AG09309 (cell line): ENCODE measurements around the gene FLOT2.

Experiments
- DNase-seq: peaks from one replicate; pipeline ENCODE4 v3.0.0-alpha.2; 2010; ENCODE audit warnings: low read depth
- H3K4me3 ChIP-seq: 2 replicates; pipeline ENCODE4 v1.5.1; 2011; ENCODE audit warnings: mild to moderate bottlenecking, low read depth, low read length, moderate library complexity; ENCODE audit not compliant: control insufficient read depth
- CTCF ChIP-seq: IDR thresholded peaks from 2 replicates; pipeline ENCODE4 v1.5.1; 2011; ENCODE audit warnings: mild to moderate bottlenecking, low read depth, low read length, inconsistent platforms; ENCODE audit not compliant: insufficient read depth, control insufficient read depth; ENCODE audit errors: missing control alignments

FLOT2 gene

GRCh38 chr17:28901866-28902818 is 4.6 kb upstream of the FLOT2 start:
- no peak for TF ChIP-seq CTCF
- peak overlapping the region; percentile 42 for H3K4me3 ChIP-seq
- no peak for DNase-seq

GRCh38 chr17:28900986-28901726 is 3.6 kb upstream of the FLOT2 start:
- TF ChIP-seq CTCF, result no peak
- no peak for DNase-seq
- H3K4me3 ChIP-seq, result no peak overlapping the region

- DNase-seq, result no peak
- no peak overlapping the region for H3K4me3 ChIP-seq
- no peak for TF ChIP-seq CTCF
These were observed 1.8 kb upstream of the FLOT2 start for GRCh38 chr17:28899212-28899815.

- no peak for DNase-seq
- no peak for TF ChIP-seq CTCF
- no peak overlapping the region for H3K4me3 ChIP-seq
These were observed 1.0 kb upstream of the FLOT2 start for GRCh38 chr17:28898527-28898955.

GRCh38 chr17:28897769-28898526 is 415 bp upstream of the FLOT2 start:
- DNase-seq, result no peak
- peak overlapping the region; percentile 82 for H3K4me3 ChIP-seq
- TF ChIP-seq CTCF, result no peak

GRCh38 chr17:28896491-28896883 is 1.0 kb downstream of the FLOT2 start:
- no peak for DNase-seq
- no peak for TF ChIP-seq CTCF

More at GRCh38 chr17:28896491-28896883, 1.0 kb downstream of the FLOT2 start:
- peak overlapping the region; percentile 82 for H3K4me3 ChIP-seq
